ENCODE measurements around the gene HHIP.
"Not testable (repeated sequence)": the region's sequence is repeated elsewhere in the genome, so short reads cannot be mapped to it uniquely, and the experiment has no call there.

HHIP gene

DNA sequence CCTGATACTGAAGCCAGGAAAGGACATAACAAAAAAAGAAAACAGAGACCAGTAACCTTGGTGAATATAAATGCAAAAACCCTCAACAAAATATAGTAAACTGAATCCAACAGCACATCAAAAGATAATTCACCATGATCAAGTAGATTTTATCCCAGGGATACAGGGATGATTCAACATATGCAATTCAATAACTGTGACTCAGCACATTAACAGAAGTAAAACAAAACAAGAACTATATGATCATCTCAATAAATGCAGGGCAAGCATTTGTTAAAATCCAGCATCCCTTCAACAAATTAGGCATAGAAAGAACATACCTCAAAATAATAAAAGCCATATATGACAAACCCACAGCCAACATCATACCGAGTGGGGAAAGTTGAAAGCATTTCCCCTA, 112.0 kb downstream of the HHIP start:
- DNase-seq (ENCODE audit: low read depth), result no peak

DNA sequence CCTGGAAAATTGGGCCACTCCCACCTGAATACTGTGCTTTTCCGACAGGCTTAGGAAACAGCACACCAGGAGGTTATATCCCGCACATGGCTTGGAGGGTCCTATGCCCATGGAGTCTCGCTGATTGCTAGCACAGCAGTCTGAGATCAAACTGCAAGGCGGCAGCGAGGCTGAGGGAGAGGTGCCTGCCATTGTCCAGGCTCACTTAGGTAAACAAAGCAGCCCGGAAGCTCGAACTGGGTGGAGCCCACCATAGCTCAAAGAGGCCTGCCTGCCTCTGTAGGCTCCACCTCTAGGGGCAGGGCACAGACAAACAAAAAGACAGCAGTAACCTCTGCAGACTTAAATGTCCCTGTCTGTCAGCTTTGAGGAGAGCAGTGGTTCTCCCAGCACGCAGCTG, 122.9 kb downstream of the HHIP start:
- not testable (repeated sequence) for DNase-seq (ENCODE audit: low read depth)

DNA sequence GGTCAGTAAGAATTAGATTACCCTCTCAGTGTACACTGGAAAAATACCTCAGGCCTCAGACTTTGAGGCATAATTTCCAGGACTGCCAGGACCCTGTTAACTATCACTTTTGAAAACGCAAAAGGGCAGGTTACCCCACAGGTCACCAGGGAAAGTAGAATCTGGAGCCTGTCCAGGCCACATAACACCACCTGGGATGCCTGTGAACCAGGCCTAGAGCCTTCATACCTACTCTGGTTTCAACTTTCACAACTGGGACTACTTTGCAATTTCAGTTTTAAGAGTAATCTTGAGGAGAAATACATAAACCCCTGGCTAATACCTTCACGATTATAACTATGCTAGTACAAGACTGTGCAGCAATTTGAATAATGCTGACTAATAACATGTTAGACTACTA, 132.4 kb downstream of the HHIP start:
- DNase-seq (ENCODE audit: low read depth), result no peak

DNA sequence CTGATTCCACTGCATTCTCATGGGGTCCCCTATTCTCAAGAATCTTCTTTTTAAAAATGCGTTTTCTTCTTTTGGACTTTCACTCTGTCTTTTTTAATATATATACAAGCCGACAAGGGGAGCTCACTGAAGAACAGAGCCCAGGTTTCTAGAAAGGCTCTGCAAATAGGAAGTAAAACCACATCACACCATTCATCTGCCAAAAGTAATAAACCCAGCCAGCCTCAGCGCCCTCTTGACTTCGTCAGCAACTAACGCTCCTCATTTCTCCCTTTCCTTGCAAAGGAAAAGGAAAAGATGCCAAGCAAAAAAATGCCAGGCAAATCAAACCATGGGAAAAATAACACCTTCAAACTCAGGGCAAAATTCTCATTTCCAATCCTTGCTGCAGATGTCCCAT, 136.4 kb downstream of the HHIP start:
- DNase-seq (ENCODE audit: low read depth), result no peak

DNA sequence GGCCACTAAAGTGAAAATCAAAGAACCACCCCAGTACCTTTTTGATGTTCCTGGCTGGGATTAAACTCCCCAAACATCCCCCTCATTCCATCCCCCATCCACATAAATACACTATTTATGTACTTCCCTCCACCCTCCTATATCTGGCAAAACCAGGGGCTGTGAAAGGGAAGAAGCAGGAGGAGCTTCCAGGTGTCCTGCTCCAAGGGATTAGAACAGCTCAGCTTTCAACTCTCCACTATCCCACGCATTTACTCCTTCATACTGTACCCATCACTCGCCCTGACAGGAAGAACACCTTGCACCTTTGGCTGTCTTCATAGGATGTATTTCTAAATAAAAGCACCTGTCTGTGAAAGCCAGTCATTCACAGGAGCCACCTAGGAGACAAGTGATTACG, 140.0 kb downstream of the HHIP start:
- DNase-seq (ENCODE audit: low read depth), result no peak

DNA sequence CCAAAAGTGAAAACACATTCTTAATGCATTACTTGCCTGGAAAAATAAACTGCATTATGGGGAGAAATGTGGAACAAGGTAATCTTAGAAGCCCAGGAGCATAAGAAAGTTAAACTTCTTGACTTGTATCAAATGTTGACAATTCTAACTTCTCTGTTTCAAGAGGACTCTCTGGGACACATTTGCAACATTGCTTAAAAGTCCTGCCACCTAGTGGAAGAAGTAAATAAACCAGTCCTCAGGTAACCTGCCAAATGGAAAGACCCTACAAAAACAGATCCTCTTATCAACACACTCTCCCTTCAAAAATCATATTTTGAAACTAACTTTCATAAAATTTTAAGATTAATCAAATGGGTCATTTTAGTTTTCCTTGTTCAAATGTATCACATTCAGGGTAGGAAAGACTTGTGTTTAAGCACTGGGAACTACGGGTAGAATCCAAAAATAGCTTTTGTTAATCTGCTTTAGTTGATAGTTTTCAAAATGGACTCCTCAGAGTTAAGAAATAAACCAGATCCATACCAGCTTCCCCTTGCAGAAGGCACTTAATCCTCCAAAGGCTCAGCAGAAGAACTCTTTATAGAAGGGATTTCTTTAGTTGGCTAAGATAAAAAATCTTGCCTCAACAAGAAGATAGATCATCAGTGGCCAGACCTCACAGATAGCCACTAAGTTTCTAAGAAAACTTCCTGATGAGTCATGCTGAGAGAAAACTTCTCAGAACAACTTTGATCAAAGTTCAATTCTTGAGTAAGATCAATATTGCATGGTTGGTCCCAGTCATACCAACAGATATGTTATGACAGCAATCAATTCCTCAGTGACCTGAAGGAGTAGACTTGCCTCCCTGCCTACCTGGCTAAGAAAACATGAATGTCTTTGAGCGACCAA, 141.7 kb downstream of the HHIP start:
- no peak for DNase-seq (ENCODE audit: low read depth)

DNA sequence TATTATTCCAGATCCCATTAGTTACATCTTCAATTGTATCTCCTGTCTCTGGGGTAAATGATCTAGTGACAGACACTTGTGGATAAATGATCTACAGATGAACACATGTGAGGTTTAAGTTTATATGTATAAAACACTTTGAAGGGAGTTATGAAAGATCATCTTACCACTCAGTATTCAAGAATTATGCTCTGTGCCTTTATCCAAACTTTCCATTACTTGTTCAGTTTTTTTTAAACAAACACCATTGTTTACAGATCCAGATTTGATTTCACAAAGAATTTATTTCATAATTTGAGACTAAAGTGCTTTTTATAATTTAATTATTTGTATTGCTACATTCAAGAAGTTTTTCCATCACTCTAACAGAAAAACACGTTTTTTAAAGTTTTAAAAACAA, 142.5 kb downstream of the HHIP start:
- DNase-seq (ENCODE audit: low read depth), result no peak

DNA sequence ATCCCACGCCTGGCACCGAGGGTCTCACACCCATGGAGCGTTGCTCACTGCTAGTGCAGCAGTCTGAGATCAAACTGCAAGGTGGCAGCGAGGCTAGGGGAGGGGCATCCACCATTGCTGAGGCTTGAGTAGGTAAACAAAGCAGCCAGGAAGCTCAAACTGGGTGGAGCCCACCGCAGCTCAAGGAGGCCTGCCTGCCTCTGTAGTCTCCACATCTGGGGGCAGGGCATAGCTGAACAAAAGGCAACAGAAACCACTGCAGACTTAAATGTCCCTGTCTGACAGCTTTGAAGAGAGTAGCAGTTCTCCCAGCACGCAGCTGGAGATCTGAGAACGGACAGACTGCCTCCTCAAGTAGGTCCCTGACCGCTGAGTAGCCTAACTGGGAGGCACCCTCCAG, 146.0 kb downstream of the HHIP start:
- DNase-seq (ENCODE audit: low read depth), result not testable (repeated sequence)
